ENCODE measurements around the gene CCDC85B. TPM values are rescaled to one million over a fixed set of nuclear protein-coding genes. Genes with fewer than 3 reads are reported as not detected.

The CCDC85B gene
- total RNA-seq, 1 experiment from 2014 or later, result 85.4 TPM

DNA sequence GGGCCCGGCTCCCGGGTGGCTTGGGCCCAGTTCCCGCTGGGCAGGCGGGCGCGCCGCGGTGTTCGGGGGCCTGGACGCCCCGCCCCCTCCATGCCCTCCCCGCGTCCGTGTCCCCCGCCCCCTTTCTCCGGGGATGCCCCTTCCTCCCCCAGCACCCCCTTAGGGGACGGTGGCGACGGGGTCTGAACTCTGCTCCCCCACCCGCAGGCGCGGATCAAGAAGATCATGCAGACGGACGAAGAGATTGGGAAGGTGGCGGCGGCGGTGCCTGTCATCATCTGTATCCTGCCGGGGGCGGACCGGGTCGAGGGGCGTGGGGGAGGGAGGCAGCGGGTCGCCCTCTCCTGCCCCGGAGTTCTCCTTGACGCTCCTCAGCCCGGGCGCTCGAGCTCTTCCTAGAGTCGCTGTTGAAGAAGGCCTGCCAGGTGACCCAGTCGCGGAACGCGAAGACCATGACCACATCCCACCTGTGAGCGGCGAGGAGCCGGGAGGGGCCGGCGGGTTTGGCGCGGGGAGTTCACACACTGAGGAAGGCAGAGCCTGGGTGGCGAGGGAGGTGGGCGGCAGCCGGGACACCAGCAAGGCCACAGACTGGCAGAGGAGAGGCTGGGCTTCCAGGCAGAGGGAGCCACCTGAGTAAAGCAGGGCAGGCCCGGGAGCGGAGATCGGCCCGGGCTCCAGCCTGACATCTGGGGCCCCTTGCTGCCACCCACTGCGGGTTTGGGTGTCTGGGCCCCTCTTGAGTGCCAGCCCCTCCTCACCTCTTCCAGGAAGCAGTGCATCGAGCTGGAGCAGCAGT, 29.3 kb downstream of the CCDC85B start:
- H3K27me3 ChIP-seq (ENCODE audit: control insufficient read depth, insufficient read depth, low read length), result no peaks in the 10 kb centered on the region
- ATAC-seq, result peak; percentile 27
- no peaks in the 10 kb centered on the region for H3K9me3 ChIP-seq (ENCODE audit: control insufficient read depth, insufficient read depth, low read depth, low read length)
- intact Hi-C loops (cut with micrococcal nuclease; ENCODE audit: unreplicated experiment) (no loop called here), in situ Hi-C loops (cut with HindIII; ENCODE audit: low pct_unique_long_range_greater_than_20kb, low sequenced_read_pairs) (no loop called here)
- peaks cover 50% of the 10 kb centered on the region for H3K4me1 ChIP-seq (ENCODE audit: control insufficient read depth, insufficient read depth, low read length)
- TF ChIP-seq SIN3A (IDR thresholded peaks at IDR 0.05; ENCODE audit: borderline replicate concordance, insufficient read depth, low read depth, low read length), result no peak
- TF ChIP-seq, protein P1, sequence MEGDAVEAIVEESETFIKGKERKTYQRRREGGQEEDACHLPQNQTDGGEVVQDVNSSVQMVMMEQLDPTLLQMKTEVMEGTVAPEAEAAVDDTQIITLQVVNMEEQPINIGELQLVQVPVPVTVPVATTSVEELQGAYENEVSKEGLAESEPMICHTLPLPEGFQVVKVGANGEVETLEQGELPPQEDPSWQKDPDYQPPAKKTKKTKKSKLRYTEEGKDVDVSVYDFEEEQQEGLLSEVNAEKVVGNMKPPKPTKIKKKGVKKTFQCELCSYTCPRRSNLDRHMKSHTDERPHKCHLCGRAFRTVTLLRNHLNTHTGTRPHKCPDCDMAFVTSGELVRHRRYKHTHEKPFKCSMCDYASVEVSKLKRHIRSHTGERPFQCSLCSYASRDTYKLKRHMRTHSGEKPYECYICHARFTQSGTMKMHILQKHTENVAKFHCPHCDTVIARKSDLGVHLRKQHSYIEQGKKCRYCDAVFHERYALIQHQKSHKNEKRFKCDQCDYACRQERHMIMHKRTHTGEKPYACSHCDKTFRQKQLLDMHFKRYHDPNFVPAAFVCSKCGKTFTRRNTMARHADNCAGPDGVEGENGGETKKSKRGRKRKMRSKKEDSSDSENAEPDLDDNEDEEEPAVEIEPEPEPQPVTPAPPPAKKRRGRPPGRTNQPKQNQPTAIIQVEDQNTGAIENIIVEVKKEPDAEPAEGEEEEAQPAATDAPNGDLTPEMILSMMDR (IDR thresholded peaks at IDR 0.05), result no peak
- TF ChIP-seq, protein P2, sequence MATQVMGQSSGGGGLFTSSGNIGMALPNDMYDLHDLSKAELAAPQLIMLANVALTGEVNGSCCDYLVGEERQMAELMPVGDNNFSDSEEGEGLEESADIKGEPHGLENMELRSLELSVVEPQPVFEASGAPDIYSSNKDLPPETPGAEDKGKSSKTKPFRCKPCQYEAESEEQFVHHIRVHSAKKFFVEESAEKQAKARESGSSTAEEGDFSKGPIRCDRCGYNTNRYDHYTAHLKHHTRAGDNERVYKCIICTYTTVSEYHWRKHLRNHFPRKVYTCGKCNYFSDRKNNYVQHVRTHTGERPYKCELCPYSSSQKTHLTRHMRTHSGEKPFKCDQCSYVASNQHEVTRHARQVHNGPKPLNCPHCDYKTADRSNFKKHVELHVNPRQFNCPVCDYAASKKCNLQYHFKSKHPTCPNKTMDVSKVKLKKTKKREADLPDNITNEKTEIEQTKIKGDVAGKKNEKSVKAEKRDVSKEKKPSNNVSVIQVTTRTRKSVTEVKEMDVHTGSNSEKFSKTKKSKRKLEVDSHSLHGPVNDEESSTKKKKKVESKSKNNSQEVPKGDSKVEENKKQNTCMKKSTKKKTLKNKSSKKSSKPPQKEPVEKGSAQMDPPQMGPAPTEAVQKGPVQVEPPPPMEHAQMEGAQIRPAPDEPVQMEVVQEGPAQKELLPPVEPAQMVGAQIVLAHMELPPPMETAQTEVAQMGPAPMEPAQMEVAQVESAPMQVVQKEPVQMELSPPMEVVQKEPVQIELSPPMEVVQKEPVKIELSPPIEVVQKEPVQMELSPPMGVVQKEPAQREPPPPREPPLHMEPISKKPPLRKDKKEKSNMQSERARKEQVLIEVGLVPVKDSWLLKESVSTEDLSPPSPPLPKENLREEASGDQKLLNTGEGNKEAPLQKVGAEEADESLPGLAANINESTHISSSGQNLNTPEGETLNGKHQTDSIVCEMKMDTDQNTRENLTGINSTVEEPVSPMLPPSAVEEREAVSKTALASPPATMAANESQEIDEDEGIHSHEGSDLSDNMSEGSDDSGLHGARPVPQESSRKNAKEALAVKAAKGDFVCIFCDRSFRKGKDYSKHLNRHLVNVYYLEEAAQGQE (IDR thresholded peaks at IDR 0.05; ENCODE audit: insufficient read depth in 1 of 2, low read depth in 2 of 2, low read length in 1 of 2), result no peak
- TF ChIP-seq POLR2AphosphoS5 (IDR thresholded peaks at IDR 0.05; ENCODE audit: low read depth, low read length), result no peak; the same call in 1 of the 2 replicates
- peak overlapping the region; percentile 98 for H3K27ac ChIP-seq (ENCODE audit: low read length)
- ChIA-PET POLR2A (no interaction called here), CTCF (no interaction called here)
- BruUV-seq (replicated peaks), result TSS peak; percentile 89
- peaks cover 3% of the 10 kb centered on the region; the same call in 1 of the 2 replicates for H3K36me3 ChIP-seq (ENCODE audit: control insufficient read depth, insufficient read depth, low read length)
- DNase-seq (ENCODE audit: low read depth, low spot score), result no peak
- peak overlapping the region; percentile 84 to 91 for H3K4me3 ChIP-seq (ENCODE audit: low read depth in 2 of 2, low read length in 2 of 2)

DNA sequence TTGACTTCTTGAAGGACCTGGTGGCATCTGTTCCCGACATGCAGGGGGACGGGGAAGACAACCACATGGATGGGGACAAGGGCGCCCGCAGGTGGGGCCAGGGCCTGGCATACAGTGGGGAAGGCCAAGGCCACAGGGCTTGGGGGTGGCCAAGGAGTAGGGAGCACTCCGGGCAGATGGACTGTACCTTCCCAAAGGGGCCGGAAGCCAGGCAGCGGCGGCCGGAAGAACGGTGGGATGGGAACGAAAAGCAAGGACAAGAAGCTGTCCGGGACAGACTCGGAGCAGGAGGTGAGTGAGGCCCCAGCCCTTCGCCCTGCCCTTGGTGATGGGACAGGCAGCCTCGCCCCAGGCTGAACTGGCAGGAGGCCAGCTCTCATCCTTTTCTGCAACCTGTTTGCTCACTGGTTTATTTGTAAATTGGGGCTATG, 29.9 kb downstream of the CCDC85B start:
- peak overlapping the region; percentile 98 for H3K27ac ChIP-seq (ENCODE audit: low read length)
- ChIA-PET CTCF (no interaction called here), POLR2A (no interaction called here)
- DNase-seq (ENCODE audit: low read depth, low spot score), result no peak
- 0 out of 2 replicates have a peak, but pooled peaks have one; percentile 55 for TF ChIP-seq SIN3A (IDR thresholded peaks at IDR 0.05; ENCODE audit: borderline replicate concordance, insufficient read depth, low read depth, low read length)
- no peak for TF ChIP-seq POLR2AphosphoS5 (IDR thresholded peaks at IDR 0.05; ENCODE audit: low read depth, low read length)
- H3K27me3 ChIP-seq (ENCODE audit: control insufficient read depth, insufficient read depth, low read length), result no peaks in the 10 kb centered on the region
- H3K36me3 ChIP-seq (ENCODE audit: control insufficient read depth, insufficient read depth, low read length), result peaks cover 3% of the 10 kb centered on the region; the same call in 1 of the 2 replicates
- no peaks in the 10 kb centered on the region for H3K9me3 ChIP-seq (ENCODE audit: control insufficient read depth, insufficient read depth, low read depth, low read length)
- H3K4me3 ChIP-seq (ENCODE audit: low read depth in 2 of 2, low read length in 2 of 2), result peak overlapping the region; percentile 84 to 91
- no TSS peak for BruUV-seq (replicated peaks)
- intact Hi-C loops (cut with micrococcal nuclease; ENCODE audit: unreplicated experiment) (no loop called here), in situ Hi-C loops (cut with HindIII; ENCODE audit: low pct_unique_long_range_greater_than_20kb, low sequenced_read_pairs) (no loop called here)
- peaks cover 46% of the 10 kb centered on the region for H3K4me1 ChIP-seq (ENCODE audit: control insufficient read depth, insufficient read depth, low read length)
- no peak for ATAC-seq

DNA sequence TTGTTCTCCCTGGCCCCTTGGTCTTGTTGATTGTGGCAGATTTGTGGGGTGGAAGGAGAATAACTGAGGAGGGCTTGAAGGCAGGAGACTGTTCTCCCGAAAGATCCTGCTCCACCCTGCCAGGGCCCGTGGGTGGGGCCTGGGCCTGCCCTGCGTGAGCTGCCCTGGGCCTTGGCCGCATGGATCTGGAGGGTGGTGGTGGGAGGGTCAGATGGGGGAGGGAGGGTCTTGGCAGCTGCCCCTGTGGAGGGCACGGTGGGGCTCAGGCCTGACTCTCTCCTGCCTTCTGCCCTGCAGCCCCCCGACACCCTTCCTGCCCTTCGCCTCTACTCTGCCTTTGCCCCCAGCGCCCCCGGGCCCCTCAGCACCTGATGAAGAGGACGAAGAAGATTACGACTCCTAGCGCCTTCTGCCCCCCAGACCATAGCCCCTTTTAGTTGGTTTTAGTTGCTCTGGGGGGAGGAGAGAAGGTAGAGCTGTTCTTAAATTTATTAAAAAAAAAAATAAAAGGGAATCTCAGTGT, 30.6 kb downstream of the CCDC85B start:
- intact Hi-C loops (cut with micrococcal nuclease; ENCODE audit: unreplicated experiment) (no loop called here), in situ Hi-C loops (cut with HindIII; ENCODE audit: low pct_unique_long_range_greater_than_20kb, low sequenced_read_pairs) (no loop called here)
- Histone ChIP-seq H3K9me3 (ENCODE audit: control insufficient read depth, insufficient read depth, low read depth, low read length) (no peaks in the 10 kb centered on the region), H3K4me1 (ENCODE audit: control insufficient read depth, insufficient read depth, low read length) (peaks cover 41% of the 10 kb centered on the region), H3K27ac (ENCODE audit: low read length) (peak overlapping the region; percentile 98), H3K36me3 (ENCODE audit: control insufficient read depth, insufficient read depth, low read length) (peaks cover 3% of the 10 kb centered on the region; the same call in 1 of the 2 replicates), H3K27me3 (ENCODE audit: control insufficient read depth, insufficient read depth, low read length) (no peaks in the 10 kb centered on the region), H3K4me3 (ENCODE audit: low read depth in 2 of 2, low read length in 2 of 2) (peak overlapping the region; percentile 84 to 91)
- POLR2A ChIA-PET, result interaction anchor here (0.5 kb wide), 1 partner anchor 23 kb away, joined by 12 read pairs; no protein-coding TSS in a partner anchor
- TF ChIP-seq, protein P2 (IDR thresholded peaks at IDR 0.05; ENCODE audit: insufficient read depth in 1 of 2, low read depth in 2 of 2, low read length in 1 of 2), result no peak
- TF ChIP-seq, protein P1 (IDR thresholded peaks at IDR 0.05), result no peak
- no peak for TF ChIP-seq POLR2AphosphoS5 (IDR thresholded peaks at IDR 0.05; ENCODE audit: low read depth, low read length)
- TF ChIP-seq TCF7L2 (IDR thresholded peaks at IDR 0.05; ENCODE audit: low read depth, low read length), result no peak
- TF ChIP-seq SIN3A (IDR thresholded peaks at IDR 0.05; ENCODE audit: borderline replicate concordance, insufficient read depth, low read depth, low read length), result no peak
- DNase-seq (ENCODE audit: low read depth, low spot score) (no peak), ATAC-seq (no peak)
- CTCF ChIA-PET, result no interaction called here
- no TSS peak for BruUV-seq (replicated peaks)

Measured in Panc1 (cell line).